Fibroblast of lung (primary cell): ENCODE measurements around the gene NTSR2. TPM values are rescaled to one million over a fixed set of nuclear protein-coding genes. Genes with fewer than 3 reads are reported as not detected.

Experiments
- DNase-seq, 2 donors: peaks; one replicate each; pipeline versions ENCODE4 v3.0.0 to v3.0.0-alpha.2; 2010; ENCODE audit warnings: low read depth in 2 of 2
- H2AFZ ChIP-seq: 2 replicates; pipeline ENCODE4 v1.5.1; 2012; ENCODE audit warnings: low read length, control low read depth, inconsistent platforms
- H3K27ac ChIP-seq: 2 replicates; pipeline ENCODE4 v1.5.1; 2011; ENCODE audit warnings: low read length, control low read depth; ENCODE audit not compliant: insufficient read depth
- H3K27me3 ChIP-seq: 2 replicates; pipeline ENCODE4 v1.5.1; 2011; ENCODE audit warnings: mild to moderate bottlenecking, low read length; ENCODE audit not compliant: control insufficient read depth, insufficient read depth
- H3K36me3 ChIP-seq: 2 replicates; pipeline ENCODE4 v1.5.1; 2011; ENCODE audit warnings: low read length; ENCODE audit not compliant: control insufficient read depth, insufficient read depth
- H3K4me1 ChIP-seq: 2 replicates; pipeline ENCODE4 v1.5.1; 2011; ENCODE audit warnings: low read length; ENCODE audit not compliant: control insufficient read depth, insufficient read depth; ENCODE audit errors: extremely low read depth
- H3K4me2 ChIP-seq: 2 replicates; pipeline ENCODE4 v1.5.1; 2011; ENCODE audit warnings: low read length, control low read depth; ENCODE audit not compliant: insufficient read depth; ENCODE audit errors: extremely low read depth
- H3K4me3 ChIP-seq, 4 experiments: fragments of 200-600 bp in 1 of 4; sonication (generic) in 1 of 4; replicated peaks in 1 of 4; 2 replicates each; pipeline ENCODE4 v1.5.1; 2011 to 2016; ENCODE audit warnings: low read length in 4 of 4, low read depth in 3 of 4, mild to moderate bottlenecking in 3 of 4, control low read depth in 2 of 4, inconsistent platforms in 1 of 4, mixed read lengths in 1 of 4; ENCODE audit not compliant: insufficient read depth in 1 of 4; ENCODE audit errors: control extremely low read depth in 1 of 4
- H3K79me2 ChIP-seq: 2 replicates; pipeline ENCODE4 v1.5.1; 2012; ENCODE audit warnings: mild to moderate bottlenecking, low read length, inconsistent platforms; ENCODE audit not compliant: control insufficient read depth, insufficient read depth
- H3K9ac ChIP-seq: 2 replicates; pipeline ENCODE4 v1.5.1; 2011; ENCODE audit warnings: mild to moderate bottlenecking, low read length, control low read depth; ENCODE audit not compliant: insufficient read depth
- H3K9me3 ChIP-seq: 2 replicates; pipeline ENCODE4 v1.5.1; 2012; ENCODE audit warnings: low read depth, low read length; ENCODE audit not compliant: control insufficient read depth, insufficient read depth
- H4K20me1 ChIP-seq: 2 replicates; pipeline ENCODE4 v1.5.1; 2011; ENCODE audit warnings: low read length; ENCODE audit not compliant: control insufficient read depth, insufficient read depth; ENCODE audit errors: extremely low read depth
- CTCF ChIP-seq, 2 donors: IDR thresholded peaks in 1 of 2; conservative IDR thresholded peaks in 1 of 2; 1 replicate in 1 of 2; 2 replicates in 1 of 2; pipeline ENCODE4 v1.5.1; 2011 to 2012; ENCODE audit warnings: low read length in 2 of 2, control low read depth in 1 of 2, inconsistent platforms in 1 of 2, low read depth in 1 of 2, mild to moderate bottlenecking in 1 of 2
- EZH2 ChIP-seq: IDR thresholded peaks from 2 replicates; pipeline ENCODE4 v1.5.1; 2012; ENCODE audit warnings: low read length, control low read depth, mild to moderate bottlenecking; ENCODE audit errors: missing control alignments
- polyA plus RNA-seq, 2 donors: library from polyadenylated mRNA; depleted of rRNA in 1 of 2; stranded (reverse) in 1 of 2; unstranded in 1 of 2; fragments of >200 nt; gene quantifications; 2 replicates each; pipeline ENCODE4 v1.2.1, GENCODE V29; 2011 to 2012; ENCODE audit warnings: missing spikeins in 1 of 2
- total RNA-seq: library from RNA; depleted of rRNA; stranded (reverse); fragments of >200 nt; gene quantifications from 2 replicates; pipeline ENCODE4 v1.2.1, GENCODE V29; 2014

The NTSR2 gene
- total and polyA plus RNA-seq, 2 donors (not counting 1 experiment from before 2014, with no cell fraction given) = not detected

GRCh38 chr2:11610624-11611242 is 59.3 kb downstream of the NTSR2 start:
- no peak for TF ChIP-seq CTCF (conservative IDR thresholded peaks at IDR 0.05 in 1 of 2, IDR thresholded peaks at IDR 0.05 in 1 of 2; ENCODE audit: low read depth in 1 of 2, low read length in 2 of 2)
- TF ChIP-seq EZH2 = no peak
- Histone ChIP-seq H3K4me2 (no peak overlapping the region), H3K27ac (no peak overlapping the region), H3K9me3 (no peaks in the 10 kb centered on the region), H3K4me1 (no peaks in the 10 kb centered on the region), H3K9ac (no peak overlapping the region), H3K36me3 (no peaks in the 10 kb centered on the region), H3K27me3 (no peaks in the 10 kb centered on the region), H4K20me1 (no peaks in the 10 kb centered on the region), H2AFZ (no peak overlapping the region), H3K79me2 (no peaks in the 10 kb centered on the region), H3K4me3 (no peak overlapping the region)
- no peak for DNase-seq

Other genes starting within 250 kb of the NTSR2 start
- 10.2 and 11.0 TPM in 2 replicates for gene E2F6, start 204.0 kb downstream of the NTSR2 start, total RNA-seq
- gene E2F6, start 204.0 kb downstream of the NTSR2 start, polyA plus RNA-seq = 11.7 and 13.0 TPM in 2 replicates
- 0.51 and 2.0 TPM in 2 replicates for gene GREB1, start 136.2 kb downstream of the NTSR2 start, total RNA-seq
- 0.06 TPM in 2 replicates for gene GREB1, start 136.2 kb downstream of the NTSR2 start, polyA plus RNA-seq
- 149 and 205 TPM in 2 replicates for gene LPIN1, start 76.4 kb upstream of the NTSR2 start, total RNA-seq
- 87.8 and 97.4 TPM in 2 replicates for gene LPIN1, start 76.4 kb upstream of the NTSR2 start, polyA plus RNA-seq